ENCODE measurements around the gene ZNF24. TPM values are rescaled to one million over a fixed set of nuclear protein-coding genes. Genes with fewer than 3 reads are reported as not detected.

The ZNF24 gene
- total RNA-seq (10 to 100 TPM; 32.3 to 53.3 (median 46.1) TPM), polyA plus RNA-seq (10 to 100 TPM; 11.5 to 17.6 TPM)
- long read RNA-seq, donor 1, full-length matches to known transcripts = 35 of 45 reads
- long read RNA-seq, donor 1, partial matches to known transcripts = 2 of 45 reads
- long read RNA-seq, donor 1, other reads (novel, unspliced or antisense) = 8 of 45 reads
- long read RNA-seq, donor 2, full-length matches to known transcripts = 148 of 170 reads
- long read RNA-seq, donor 2, partial matches to known transcripts = 10 of 170 reads
- long read RNA-seq, donor 2, other reads (novel, unspliced or antisense) = 12 of 170 reads
- long read RNA-seq, donor 3, full-length matches to known transcripts = 30 of 39 reads
- long read RNA-seq, donor 3, partial matches to known transcripts = 8 of 39 reads
- long read RNA-seq, donor 3, other reads (novel, unspliced or antisense) = 1 of 39 reads

- 0% methylated on average over 44 to 64 of the region's 64 CpGs for WGBS, 4 donors
- H3K9me3 ChIP-seq = no peaks in the 10 kb centered on the region
- peaks cover 0 to 28% (median 19%) of the 10 kb centered on the region in 9 donors for H3K36me3 ChIP-seq
- TF ChIP-seq POLR2A (IDR thresholded peaks at IDR 0.05) = peak in 1 of 2 donors; percentile 57
- TF ChIP-seq, protein P1, sequence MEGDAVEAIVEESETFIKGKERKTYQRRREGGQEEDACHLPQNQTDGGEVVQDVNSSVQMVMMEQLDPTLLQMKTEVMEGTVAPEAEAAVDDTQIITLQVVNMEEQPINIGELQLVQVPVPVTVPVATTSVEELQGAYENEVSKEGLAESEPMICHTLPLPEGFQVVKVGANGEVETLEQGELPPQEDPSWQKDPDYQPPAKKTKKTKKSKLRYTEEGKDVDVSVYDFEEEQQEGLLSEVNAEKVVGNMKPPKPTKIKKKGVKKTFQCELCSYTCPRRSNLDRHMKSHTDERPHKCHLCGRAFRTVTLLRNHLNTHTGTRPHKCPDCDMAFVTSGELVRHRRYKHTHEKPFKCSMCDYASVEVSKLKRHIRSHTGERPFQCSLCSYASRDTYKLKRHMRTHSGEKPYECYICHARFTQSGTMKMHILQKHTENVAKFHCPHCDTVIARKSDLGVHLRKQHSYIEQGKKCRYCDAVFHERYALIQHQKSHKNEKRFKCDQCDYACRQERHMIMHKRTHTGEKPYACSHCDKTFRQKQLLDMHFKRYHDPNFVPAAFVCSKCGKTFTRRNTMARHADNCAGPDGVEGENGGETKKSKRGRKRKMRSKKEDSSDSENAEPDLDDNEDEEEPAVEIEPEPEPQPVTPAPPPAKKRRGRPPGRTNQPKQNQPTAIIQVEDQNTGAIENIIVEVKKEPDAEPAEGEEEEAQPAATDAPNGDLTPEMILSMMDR (IDR thresholded peaks at IDR 0.05) = no peak
- peak within 1 kb of the TSS; percentile 80 to 100 (median 98) for H3K4me3 ChIP-seq
- no peaks in the 10 kb centered on the region for H3K27me3 ChIP-seq
- DNase-seq (peak; percentile 96 to 98 (median 97)), ATAC-seq (peak; percentile 97 to 99 (median 98))
- intact Hi-C loops (cut with DNase I) = loop anchor here in 8 of 10 donors (1.0 to 10.0 kb wide), 8 partner anchors 49 to 339 kb away; partner anchors contain the start of genes ZSCAN30 (in 5 of the 8) and ZNF397 (in 4 of the 8)
- peaks cover 5 to 56% (median 39%) of the 10 kb centered on the region in 12 donors for H3K4me1 ChIP-seq
- H3K27ac ChIP-seq = peak within 1 kb of the TSS; percentile 97 to 100 (median 100)
Observed at GRCh38 chr18:35343936-35344735, at the start of gene ZNF24. ZNF24 (minus strand) TSS chr18:35344420; CDS start chr18:35340650, 3,770 bp downstream.

DNA sequence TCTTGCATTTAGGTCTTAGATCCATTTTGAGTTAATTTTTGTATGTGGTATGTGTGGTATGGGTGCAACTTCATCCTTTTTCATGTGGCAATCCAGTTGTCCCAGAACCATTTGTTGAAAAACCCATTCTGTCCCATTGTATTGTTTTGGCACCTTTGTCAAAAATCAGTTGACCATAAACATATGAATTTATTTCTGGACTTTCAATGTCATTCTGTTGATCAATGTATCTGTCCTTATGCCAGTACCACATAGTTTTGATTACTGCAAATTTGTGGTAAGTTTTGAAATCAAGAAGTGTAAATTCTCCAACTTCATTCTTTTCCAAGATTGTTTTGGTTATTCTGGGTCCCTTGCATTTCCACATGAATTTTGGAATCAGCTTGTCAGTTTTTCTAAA is 49.5 kb upstream of the ZNF24 start:
- ATAC-seq (no peak), DNase-seq (no peak)
- H3K36me3 ChIP-seq = no peaks in the 10 kb centered on the region
- no peaks in the 10 kb centered on the region for H3K27me3 ChIP-seq
- no peak overlapping the region for H3K4me3 ChIP-seq
- H3K9me3 ChIP-seq = peaks cover 0 to 6% (median 0%) of the 10 kb centered on the region in 12 donors
- TF ChIP-seq POLR2A (IDR thresholded peaks at IDR 0.05) = no peak
- TF ChIP-seq, protein P1 (IDR thresholded peaks at IDR 0.05) = no peak
- H3K27ac ChIP-seq = no peak overlapping the region
- intact Hi-C loops (cut with DNase I) = loop anchor here in 2 of 10 donors (10.0 kb wide), 2 partner anchors 541 to 551 kb away; no protein-coding TSS in a partner anchor
- peaks cover 0 to under 1% (median 0%) of the 10 kb centered on the region in 12 donors for H3K4me1 ChIP-seq

GRCh38 chr18:35392375-35392774 is 48.2 kb upstream of the ZNF24 start:
- ATAC-seq (no peak), DNase-seq (no peak)
- Histone ChIP-seq H3K27me3 (peaks cover 0 to 3% (median 0%) of the 10 kb centered on the region in 9 donors), H3K36me3 (no peaks in the 10 kb centered on the region), H3K27ac (no peak overlapping the region), H3K4me3 (no peak overlapping the region), H3K9me3 (peaks cover 0 to 6% (median 0%) of the 10 kb centered on the region in 12 donors), H3K4me1 (peaks cover 0 to 3% (median 0%) of the 10 kb centered on the region in 12 donors)
- intact Hi-C loops (cut with DNase I) = loop anchor here in 2 of 10 donors (10.0 kb wide), 2 partner anchors 542 to 552 kb away; no protein-coding TSS in a partner anchor
- no peak for TF ChIP-seq POLR2A (IDR thresholded peaks at IDR 0.05)
- TF ChIP-seq, protein P1 (IDR thresholded peaks at IDR 0.05) = no peak
